Neural cell (in vitro differentiated cells): ENCODE data around the gene CNTD1. TPM values are rescaled to one million over a fixed set of nuclear protein-coding genes. Genes with fewer than 3 reads are reported as not detected.

Source experiments
- H2AFZ ChIP-seq: fragments of 200-600, 300-800 bp; sonication (generic), shearing (Covaris generic); 2 replicates; pipeline ENCODE4 v1.6.0; 2014; ENCODE audit warnings: low read depth, mild to moderate bottlenecking, antibody characterized with exemption, low read length, moderate library complexity
- H3F3A ChIP-seq: fragments of 200-600 bp; shearing (Covaris generic); 2 replicates; pipeline ENCODE4 v1.6.1; 2016; ENCODE audit warnings: mild to moderate bottlenecking, moderate library complexity, mixed read lengths, antibody characterized with exemption, low read length; ENCODE audit not compliant: insufficient read depth, poor library complexity, severe bottlenecking
- H3K27ac ChIP-seq: fragments of 200-600, 300-800 bp; sonication (generic), shearing (Covaris generic); 2 replicates; pipeline ENCODE4 v1.5.1; 2014; ENCODE audit warnings: mild to moderate bottlenecking, low read length, moderate library complexity
- H3K27me3 ChIP-seq: fragments of 300-800, 200-600 bp; sonication (generic), shearing (Covaris generic); 2 replicates; pipeline ENCODE4 v1.6.0; 2014; ENCODE audit warnings: mild to moderate bottlenecking, low read depth, low read length, moderate library complexity; ENCODE audit not compliant: insufficient read depth
- H3K36me3 ChIP-seq: fragments of 300-800, 200-600 bp; sonication (generic), shearing (Covaris generic); 2 replicates; pipeline ENCODE4 v1.5.1; 2014; ENCODE audit warnings: mild to moderate bottlenecking, antibody characterized with exemption, low read length, moderate library complexity; ENCODE audit not compliant: insufficient read depth
- H3K4me2 ChIP-seq: fragments of 300-800, 200-600 bp; sonication (generic), shearing (Covaris generic); 2 replicates; pipeline ENCODE4 v1.6.0; 2014; ENCODE audit warnings: mild to moderate bottlenecking, low read length
- H3K4me3 ChIP-seq: fragments of 300-800, 200-600 bp; sonication (generic), shearing (Covaris generic); 2 replicates; pipeline ENCODE4 v1.5.1; 2014; ENCODE audit warnings: mild to moderate bottlenecking, low read length, moderate library complexity
- H3K79me2 ChIP-seq: fragments of 200-600 bp; shearing (Covaris generic); replicated peaks from 2 replicates; pipeline ENCODE4 v1.6.0; 2014; ENCODE audit warnings: mild to moderate bottlenecking, low read length, moderate library complexity; ENCODE audit not compliant: insufficient read depth
- H3K9ac ChIP-seq: fragments of 300-800, 200-600 bp; sonication (generic), shearing (Covaris generic); 2 replicates; pipeline ENCODE4 v1.6.1; 2016; ENCODE audit warnings: mild to moderate bottlenecking, low read length, mixed read lengths
- H3K9me2 ChIP-seq: fragments of 200-600 bp; shearing (Covaris generic); 2 replicates; pipeline ENCODE4 v1.6.1; 2016; ENCODE audit warnings: mild to moderate bottlenecking, low read length, mixed read lengths; ENCODE audit not compliant: insufficient read depth
- H3K9me3 ChIP-seq: fragments of 200-600, 300-800 bp; sonication (generic), shearing (Covaris generic); 2 replicates; pipeline ENCODE4 v1.6.1; 2016; ENCODE audit warnings: mild to moderate bottlenecking, mixed run types, low read length, moderate library complexity, mixed read lengths
- H4K20me1 ChIP-seq: fragments of 200-600 bp; shearing (Covaris generic); 2 replicates; pipeline ENCODE4 v1.6.1; 2016; ENCODE audit warnings: mild to moderate bottlenecking, mixed run types; ENCODE audit not compliant: insufficient read depth
- CTCF ChIP-seq: fragments of 450-650 bp; IDR thresholded peaks from 2 replicates; pipeline ENCODE4 v1.5.1; 2014; ENCODE audit warnings: antibody characterized with exemption, mild to moderate bottlenecking, moderate library complexity; ENCODE audit not compliant: poor library complexity, severe bottlenecking
- EP300 ChIP-seq: fragments of 450-650 bp; conservative IDR thresholded peaks from 2 replicates; pipeline ENCODE4 v1.6.1; 2014; ENCODE audit warnings: antibody characterized with exemption, mild to moderate bottlenecking, moderate library complexity; ENCODE audit not compliant: poor library complexity, severe bottlenecking
- EZH2 ChIP-seq: fragments of 200-600, 300-800 bp; shearing (Covaris generic), sonication (generic); IDR thresholded peaks from 2 replicates; pipeline ENCODE4 v1.6.1; 2014; ENCODE audit warnings: antibody characterized with exemption, low read length, borderline replicate concordance, mild to moderate bottlenecking; ENCODE audit not compliant: insufficient read depth, poor library complexity, severe bottlenecking
- MXI1 ChIP-seq: fragments of 450-650 bp; conservative IDR thresholded peaks from 2 replicates; pipeline ENCODE4 v1.6.1; 2014; ENCODE audit warnings: antibody characterized with exemption, mild to moderate bottlenecking; ENCODE audit not compliant: poor library complexity, severe bottlenecking
- POLR2AphosphoS5 ChIP-seq: IDR thresholded peaks from 2 replicates; pipeline ENCODE4 v1.6.1; 2012
- RAD21 ChIP-seq: fragments of 450-650 bp; conservative IDR thresholded peaks from 2 replicates; pipeline ENCODE4 v1.6.1; 2014; ENCODE audit warnings: antibody characterized with exemption, mild to moderate bottlenecking, moderate library complexity
- REST ChIP-seq: IDR thresholded peaks from 2 replicates; pipeline ENCODE4 v1.6.1; 2012; ENCODE audit warnings: borderline replicate concordance
- SMC3 ChIP-seq: fragments of 450-650 bp; conservative IDR thresholded peaks from 2 replicates; pipeline ENCODE4 v1.6.1; 2014; ENCODE audit warnings: antibody characterized with exemption, mild to moderate bottlenecking, moderate library complexity; ENCODE audit not compliant: poor library complexity
- TAF1 ChIP-seq: IDR thresholded peaks from 2 replicates; pipeline ENCODE4 v1.6.1; 2012; ENCODE audit warnings: low read depth
- polyA plus RNA-seq: library from polyadenylated mRNA; depleted of rRNA; stranded (reverse); fragments of >200 nt; gene quantifications from 2 replicates; pipeline ENCODE4 v1.2.3, GENCODE V29; 2014

CNTD1 gene
- polyA plus RNA-seq, 1 donor from 2014 or later: 0.21 TPM

GRCh38 chr17:42832934-42833766 lies 34.5 kb downstream of the CNTD1 start, which contains the start of gene PSME3:
Gene PSME3, plus strand, starts transcription at chr17:42833397. Its CDS starts 235 bp downstream, at chr17:42833632.
- H3K9me2 ChIP-seq: no peaks in the 10 kb centered on the region
- H3K9me3 ChIP-seq: no peaks in the 10 kb centered on the region
- H3K27me3 ChIP-seq: no peaks in the 10 kb centered on the region
- H3K4me3 ChIP-seq: peak within 1 kb of the TSS; percentile 83
- peak within 1 kb of the TSS; percentile 96 for H3K4me2 ChIP-seq
- TF ChIP-seq REST (peak; percentile 67), TAF1 (peak; percentile 62), POLR2AphosphoS5 (peak; percentile 94), SMC3 (no peak), MXI1 (peak; percentile 100), CTCF (peak; percentile 16), RAD21 (no peak), EP300 (peak; percentile 73)
- no peaks in the 10 kb centered on the region for H3F3A ChIP-seq
- H3K36me3 ChIP-seq: no peaks in the 10 kb centered on the region
- peak within 1 kb of the TSS; percentile 90 for H3K9ac ChIP-seq
- H4K20me1 ChIP-seq: no peaks in the 10 kb centered on the region
- peak within 1 kb of the TSS; percentile 88 for H3K27ac ChIP-seq
- H2AFZ ChIP-seq: peak within 1 kb of the TSS; percentile 99
- peaks cover 19% of the 10 kb centered on the region for H3K79me2 ChIP-seq

GRCh38 chr17:42833767-42834422 lies 35.2 kb downstream of the CNTD1 start:
- no peaks in the 10 kb centered on the region for H3K27me3 ChIP-seq
- peak overlapping the region; percentile 90 for H3K9ac ChIP-seq
- no peaks in the 10 kb centered on the region for H3K9me2 ChIP-seq
- no peaks in the 10 kb centered on the region for H3K9me3 ChIP-seq
- H3F3A ChIP-seq: no peaks in the 10 kb centered on the region
- H4K20me1 ChIP-seq: no peaks in the 10 kb centered on the region
- H3K4me3 ChIP-seq: peak overlapping the region; percentile 83
- peak overlapping the region; percentile 96 for H3K4me2 ChIP-seq
- H2AFZ ChIP-seq: peak overlapping the region; percentile 99
- H3K36me3 ChIP-seq: no peaks in the 10 kb centered on the region
- H3K27ac ChIP-seq: peak overlapping the region; percentile 88
- H3K79me2 ChIP-seq: peaks cover 19% of the 10 kb centered on the region
- TF ChIP-seq MXI1 (no peak), CTCF (no peak), TAF1 (no peak), EZH2 (no peak), SMC3 (no peak), EP300 (no peak), REST (no peak), POLR2AphosphoS5 (no peak), RAD21 (no peak)
